Stimulated activated CD8-positive, alpha-beta memory T cell treated with anti-CD3 and anti-CD28 coated beads, Interleukin-7, amount 100 ng/mL, for 48 hours (primary cell): Measurements from ENCODE around the gene PIK3R1.
A peak's percentile ranks its signal among the peaks of the same experiment; 100 is the strongest.

Source experiments
- DNase-seq, 2 donors: peaks; one replicate each; pipeline ENCODE4 v3.0.0-alpha.2; 2020; ENCODE audit warnings: low read depth in 1 of 2; ENCODE audit errors: extremely low read depth in 1 of 2

Gene PIK3R1

DNA sequence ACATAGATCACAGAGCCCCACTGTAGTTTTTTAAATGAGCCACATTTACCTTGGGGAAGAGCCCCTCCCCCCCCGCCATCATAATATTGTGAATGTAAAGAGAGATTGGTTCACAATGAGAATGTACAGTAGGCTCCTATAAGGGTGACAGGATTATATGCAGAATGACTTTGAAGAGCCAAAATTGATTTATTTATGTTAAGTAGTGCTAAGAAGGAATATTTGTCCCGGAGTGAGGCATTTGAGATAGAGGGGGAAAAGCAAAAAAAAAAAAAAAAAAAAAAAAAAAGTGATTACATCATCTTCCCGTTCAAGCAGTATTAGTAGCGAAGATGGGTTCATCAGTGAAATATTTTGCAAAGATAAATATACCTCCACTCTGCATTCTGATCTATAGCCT lies 73.9 kb downstream of the PIK3R1 start:
- no peak for DNase-seq

DNA sequence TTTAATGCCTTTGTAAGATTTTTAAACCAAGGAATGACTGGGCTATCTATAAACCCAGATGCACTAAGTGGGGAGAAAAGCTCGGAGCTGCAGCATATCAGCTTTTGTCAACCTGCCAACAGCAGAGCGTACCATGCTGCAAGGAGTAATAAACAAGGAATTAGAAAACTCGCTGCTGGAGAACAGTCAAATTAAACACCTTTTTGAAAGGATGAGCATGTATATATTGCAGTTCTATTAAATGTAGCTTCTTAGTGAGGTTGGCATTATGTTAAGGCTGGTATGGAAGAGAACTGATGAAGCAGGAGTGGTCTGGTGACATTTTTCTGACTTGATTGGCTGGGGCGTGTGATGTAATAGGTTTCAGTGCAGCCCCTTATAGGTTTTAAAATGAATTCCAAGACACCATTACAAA lies 74.7 kb downstream of the PIK3R1 start:
- DNase-seq, result no peak

DNA sequence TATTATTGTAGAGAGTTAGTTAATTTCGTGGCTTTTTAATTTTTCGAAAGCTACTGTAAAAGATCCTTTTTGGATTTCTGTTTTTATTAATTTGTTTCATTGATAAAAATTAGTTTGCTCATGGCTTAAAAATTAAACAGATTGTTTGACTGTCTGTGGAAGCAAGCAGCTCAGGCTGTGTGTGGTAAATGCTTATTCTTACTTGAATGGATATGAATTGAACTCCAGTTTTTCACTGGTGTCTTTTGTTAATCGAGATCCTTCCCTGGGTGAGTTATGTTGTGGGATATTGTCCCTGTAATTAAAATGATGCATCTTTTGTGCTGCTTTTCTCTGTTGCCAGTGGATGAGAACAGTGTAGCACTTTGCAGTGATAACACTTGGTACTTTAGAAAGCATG lies 75.3 kb downstream of the PIK3R1 start:
- DNase-seq, result no peak

DNA sequence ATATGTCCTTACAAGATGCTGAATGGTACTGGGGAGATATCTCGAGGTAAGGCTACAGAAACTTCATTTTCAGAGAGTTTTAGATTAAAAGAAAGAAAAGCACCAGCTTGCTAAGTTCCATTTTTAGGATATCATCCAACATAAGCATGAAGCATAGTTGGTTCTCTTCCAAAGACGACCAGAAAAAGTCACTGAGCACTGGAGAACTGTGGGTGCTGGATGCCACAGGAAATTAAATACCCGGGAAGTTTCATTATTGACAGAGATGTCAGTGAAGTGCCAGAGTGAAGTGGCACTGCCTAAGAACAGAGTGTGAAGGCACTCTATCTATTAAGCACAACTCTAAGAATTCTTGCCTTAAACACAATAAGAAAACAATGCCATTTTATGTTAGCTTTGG lies 76.8 kb downstream of the PIK3R1 start:
- DNase-seq, result no peak

DNA sequence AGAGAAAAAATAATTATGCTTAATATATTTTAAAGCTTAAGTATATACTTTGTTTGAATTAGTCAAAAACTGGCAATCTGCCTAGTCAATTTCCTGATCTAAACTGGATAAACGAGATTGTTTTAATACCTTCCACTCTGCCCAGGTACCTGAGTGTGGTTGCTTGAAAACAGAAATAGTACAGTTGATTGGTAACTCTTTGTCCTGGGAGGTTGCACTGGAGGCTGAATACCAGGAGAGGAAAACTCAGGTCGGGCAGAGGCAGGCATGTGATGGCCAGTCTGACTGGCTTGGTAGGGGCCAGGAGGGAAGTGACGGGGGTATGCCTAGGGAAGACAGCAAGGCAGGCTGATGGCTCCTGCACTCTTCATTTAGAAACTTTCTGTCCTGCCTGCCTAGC lies 80.2 kb downstream of the PIK3R1 start:
- DNase-seq, result no peak

DNA sequence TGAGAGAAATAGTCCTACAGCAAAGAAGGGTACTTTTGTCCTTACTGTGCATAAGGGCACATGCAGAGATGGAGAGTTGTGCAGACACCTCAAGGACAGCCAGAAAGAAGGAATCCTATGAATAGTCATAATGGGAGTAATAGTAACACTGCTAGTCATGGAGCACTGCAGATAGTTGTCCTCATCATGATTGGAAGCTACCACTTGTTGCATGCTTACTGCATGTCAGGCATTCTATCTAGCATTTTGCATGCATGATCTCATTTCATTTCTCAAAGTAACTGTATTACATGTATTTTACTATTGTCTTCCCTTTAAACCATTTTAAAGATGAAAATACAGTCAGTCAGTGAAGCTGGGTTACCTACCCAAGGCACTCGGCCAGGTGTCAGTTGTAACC lies 81.3 kb downstream of the PIK3R1 start:
- no peak for DNase-seq

DNA sequence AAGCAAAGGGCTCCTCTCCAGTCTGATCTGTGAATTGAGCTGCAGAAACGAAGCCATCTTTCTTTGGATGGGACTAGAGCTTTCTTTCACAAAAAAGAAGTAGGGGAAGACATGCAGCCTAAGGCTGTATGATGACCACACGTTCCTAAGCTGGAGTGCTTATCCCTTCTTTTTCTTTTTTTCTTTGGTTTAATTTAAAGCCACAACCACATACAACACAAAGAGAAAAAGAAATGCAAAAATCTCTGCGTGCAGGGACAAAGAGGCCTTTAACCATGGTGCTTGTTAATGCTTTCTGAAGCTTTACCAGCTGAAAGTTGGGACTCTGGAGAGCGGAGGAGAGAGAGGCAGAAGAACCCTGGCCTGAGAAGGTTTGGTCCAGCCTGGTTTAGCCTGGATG lies 82.1 kb downstream of the PIK3R1 start:
- DNase-seq, result no peak

DNA sequence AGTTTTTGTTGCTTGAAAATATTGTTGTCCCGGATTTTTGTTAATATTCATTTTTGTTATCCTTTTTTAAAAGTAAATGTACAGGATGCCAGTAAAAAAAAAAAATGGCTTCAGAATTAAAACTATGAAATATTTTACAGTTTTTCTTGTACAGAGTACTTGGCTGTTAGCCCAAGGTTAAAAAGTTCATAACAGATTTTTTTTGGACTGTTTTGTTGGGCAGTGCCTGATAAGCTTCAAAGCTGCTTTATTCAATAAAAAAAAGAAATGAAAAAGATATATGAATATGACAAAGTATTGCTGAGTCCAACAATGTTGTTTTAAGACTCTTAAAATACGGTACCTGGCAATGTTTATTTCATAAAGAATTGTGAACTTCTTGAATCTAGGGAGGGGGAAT lies 82.9 kb downstream of the PIK3R1 start:
- no peak for DNase-seq

DNA sequence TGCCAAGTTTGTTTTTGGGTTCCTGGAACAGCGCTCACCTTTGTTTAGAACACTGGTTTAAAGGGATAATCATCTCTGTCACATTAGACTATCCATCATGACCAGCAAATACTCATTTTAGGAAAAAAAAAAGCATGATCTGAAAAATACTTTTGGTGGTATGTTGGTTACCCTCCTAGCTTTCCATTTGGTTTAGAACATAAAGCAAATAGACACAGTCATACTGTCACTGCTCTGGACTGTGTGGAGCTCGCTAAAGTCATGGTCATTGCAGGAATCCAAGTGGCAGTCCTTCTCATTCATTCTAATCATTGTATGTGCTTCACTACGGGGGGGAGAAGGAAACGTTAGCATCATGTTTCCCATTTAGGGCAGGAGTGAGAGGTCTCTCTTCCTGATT lies 83.5 kb downstream of the PIK3R1 start:
- no peak for DNase-seq

DNA sequence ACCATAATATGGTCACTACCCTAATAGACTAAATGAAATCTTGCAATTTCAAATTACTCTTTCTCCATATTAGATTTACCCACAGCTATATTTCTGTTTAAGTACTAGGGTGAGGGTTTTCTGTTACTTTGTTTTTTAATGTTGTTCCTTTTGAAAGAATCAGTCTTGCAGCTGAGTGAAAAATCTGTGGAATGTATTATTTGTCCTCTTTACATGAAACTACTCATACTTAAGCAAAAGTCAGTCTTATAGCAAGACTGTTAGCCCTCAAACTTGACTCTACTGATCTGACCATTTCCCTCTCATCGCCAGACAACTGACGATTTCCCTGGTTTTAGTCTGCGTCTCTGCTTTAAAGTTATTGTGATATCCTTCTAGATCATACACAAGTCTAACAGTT lies 84.0 kb downstream of the PIK3R1 start:
- DNase-seq, result no peak

DNA sequence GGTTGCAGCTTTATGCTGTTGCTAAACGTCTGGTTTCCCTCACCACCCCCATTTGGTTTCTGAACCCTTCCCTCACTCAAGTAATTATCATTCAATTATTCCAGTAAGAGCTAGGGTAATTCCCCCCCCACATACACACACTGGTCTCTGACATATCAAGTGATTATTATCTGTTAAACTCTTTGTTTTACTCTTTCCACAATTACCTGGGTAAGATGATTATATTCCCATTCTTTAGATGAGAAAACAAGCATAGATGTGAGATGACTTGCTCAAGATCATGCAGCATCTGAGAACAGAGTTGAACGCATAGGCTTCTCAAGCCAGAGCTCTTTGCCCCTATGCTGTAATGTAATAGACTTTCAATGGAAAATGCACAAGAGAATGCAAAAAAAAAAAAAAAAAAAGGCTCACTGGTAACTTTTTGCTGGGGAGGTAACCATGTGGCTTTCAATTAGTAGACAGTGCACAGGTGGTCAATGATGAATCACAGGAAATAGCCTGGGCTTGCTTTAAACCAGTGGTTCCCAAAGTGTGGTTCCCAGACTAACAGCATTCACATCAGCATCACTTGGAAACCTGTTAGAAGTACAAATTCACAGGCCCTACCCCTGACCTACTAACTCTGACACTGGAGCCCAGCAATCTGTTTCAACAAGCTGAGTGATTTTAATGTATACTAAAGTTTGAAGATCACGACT lies 87.6 kb downstream of the PIK3R1 start:
- DNase-seq, result no peak

DNA sequence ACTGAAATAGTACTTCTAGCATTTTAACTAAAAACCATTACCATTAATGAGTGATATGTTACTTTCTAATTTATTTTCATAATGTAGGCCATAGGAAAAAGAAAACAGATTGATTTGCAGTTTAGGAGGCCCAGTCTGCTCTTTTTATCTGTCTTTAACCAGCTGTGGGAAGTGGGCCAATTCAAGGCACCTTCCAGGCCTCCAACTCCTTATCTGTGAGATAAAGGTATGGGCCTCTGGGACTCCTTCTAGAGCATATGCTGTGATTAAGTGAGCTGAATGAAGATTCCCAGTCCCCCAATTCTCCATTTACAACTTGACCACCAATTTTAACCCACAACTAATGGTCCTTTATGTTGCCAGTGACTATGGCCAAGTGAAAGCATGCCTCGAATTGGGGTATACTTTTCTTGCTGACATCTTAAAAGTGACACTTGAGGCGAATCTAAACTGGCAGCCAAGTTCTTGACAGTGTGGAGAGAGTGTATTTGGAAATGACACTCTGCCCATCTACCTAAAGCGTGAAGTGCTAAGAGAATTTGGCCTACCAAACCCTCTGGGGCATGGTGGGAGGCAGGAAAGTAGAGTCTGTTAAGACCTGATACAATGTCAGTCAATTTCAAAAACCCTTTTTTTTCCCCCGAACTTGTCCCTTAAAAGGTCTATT lies 88.3 kb downstream of the PIK3R1 start:
- no peak for DNase-seq

DNA sequence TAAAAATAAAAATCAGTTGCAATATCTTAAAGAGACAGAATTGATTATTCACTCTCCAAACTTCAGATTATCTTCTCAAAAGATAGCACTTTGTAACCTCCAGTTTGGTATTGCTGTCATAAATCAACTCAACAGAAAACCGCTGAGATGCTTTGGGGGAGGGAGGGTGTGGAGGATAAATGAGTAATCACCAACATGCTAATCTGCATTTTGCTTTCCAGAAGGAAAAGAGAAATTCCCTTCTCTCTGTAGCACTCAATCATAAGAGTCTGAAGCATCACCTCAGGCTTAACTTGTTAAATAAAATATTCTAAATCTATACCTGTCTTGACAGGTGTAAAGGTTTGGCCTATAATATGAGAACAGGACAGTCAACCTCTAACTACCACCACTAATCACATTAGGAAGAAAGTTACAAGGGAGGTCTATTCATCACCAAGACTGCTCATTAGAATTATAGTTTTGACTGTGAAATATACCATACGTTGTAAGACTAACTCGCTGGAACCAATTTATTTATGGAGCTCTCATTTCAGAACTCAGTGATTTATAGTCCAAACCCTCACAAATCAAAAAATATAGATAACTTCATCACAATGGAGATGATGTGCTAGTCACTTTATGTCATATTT lies 89.0 kb downstream of the PIK3R1 start:
- DNase-seq, result no peak

DNA sequence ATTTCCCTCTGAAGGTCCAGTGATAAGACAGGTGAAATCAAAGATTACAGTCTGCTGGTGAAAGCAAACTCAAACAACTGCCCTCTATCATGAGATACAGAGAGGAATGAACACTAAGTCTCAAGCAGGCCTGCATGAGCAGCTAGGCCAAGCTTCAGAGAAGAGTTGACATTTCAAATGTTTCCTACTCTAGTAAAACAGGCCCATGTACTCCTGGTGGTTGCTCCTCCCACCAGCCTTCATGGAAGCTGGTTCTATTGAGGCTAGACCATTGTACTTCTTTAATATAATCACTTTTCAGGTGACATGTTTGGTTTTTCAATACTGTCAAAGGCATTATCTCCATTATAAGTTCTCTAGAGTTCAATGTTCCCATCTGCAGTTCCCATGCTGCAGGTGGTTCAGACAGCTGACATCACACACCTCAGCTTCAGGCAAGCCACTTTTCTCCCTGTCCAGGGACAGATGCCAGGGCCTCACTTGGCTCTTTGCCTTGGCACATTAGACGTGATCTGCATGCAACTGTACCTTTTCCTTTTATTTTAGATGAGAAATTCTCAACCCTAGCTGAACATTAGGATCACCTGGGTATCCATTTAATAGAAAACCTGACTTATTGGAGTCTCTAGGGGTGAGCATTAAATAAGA lies 89.8 kb downstream of the PIK3R1 start:
- no peak for DNase-seq

DNA sequence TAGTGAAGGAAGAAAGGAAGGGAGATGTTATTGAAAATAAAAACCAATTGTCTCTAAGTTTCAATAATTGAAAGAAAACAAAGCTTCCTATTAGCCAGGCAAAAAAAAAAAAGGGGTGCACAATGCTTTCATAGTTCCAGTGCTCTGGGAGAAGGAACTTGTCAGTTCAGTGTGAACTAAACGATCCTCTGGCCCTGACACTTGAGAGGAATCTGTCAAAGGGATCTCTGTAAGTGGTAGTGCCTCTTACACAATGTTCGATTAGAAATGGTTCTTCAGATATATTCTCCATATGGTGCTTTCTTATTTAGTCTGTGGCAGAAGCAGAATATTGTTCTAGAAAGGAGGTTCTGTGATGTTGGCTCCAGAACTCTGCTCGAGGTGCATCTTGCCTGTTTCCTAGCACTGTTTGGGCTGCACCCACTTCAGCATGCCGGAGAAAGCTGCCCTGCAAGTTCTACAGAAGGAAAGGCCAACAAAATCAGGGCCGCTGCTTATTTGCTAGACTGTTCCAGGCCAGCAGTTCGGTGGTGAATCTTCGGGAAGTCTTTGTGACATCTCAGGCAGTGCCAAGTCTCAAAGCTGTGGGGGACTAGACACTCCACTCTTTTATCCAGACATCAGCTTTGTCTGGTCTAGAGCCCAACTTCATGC lies 90.9 kb downstream of the PIK3R1 start:
- DNase-seq, result no peak

DNA sequence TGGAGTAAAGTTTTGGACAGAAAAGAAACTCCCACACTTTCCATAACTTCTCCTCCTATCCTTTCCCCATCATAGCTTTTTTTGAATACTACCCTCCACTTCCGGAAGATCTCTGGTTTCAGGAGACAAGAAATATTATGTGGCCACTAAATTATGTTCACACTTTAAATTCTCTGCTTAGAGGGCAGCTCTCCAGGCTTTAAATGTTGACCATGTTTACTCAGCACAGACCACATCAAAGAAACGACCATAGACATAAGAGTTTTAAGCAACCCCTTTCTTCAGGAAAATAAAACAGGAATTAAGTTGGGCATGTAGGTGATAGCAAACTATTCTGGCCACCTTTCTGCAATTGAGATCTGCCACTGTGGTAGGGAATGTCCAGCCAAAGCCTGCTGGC lies 97.8 kb downstream of the PIK3R1 start:
- no peak for DNase-seq

DNA sequence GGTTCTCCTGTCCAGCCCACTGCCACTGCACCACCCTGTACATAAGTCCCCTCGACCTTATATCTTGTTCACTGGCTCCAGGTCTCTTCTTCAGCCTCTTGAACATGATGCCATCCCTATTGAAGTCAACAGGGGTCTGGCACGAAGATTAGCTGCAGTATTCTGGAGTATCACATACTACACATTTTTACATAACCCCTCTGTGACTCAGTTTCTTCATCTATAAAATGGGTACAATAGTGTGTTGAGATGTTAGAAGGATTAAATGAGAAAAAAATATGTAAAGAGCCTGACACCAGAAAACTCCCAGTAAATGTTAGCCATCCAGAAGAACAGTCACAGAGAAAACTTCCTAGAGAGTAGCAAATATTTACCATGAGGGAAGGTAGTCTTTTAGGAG lies 98.9 kb downstream of the PIK3R1 start:
- DNase-seq, result no peak

DNA sequence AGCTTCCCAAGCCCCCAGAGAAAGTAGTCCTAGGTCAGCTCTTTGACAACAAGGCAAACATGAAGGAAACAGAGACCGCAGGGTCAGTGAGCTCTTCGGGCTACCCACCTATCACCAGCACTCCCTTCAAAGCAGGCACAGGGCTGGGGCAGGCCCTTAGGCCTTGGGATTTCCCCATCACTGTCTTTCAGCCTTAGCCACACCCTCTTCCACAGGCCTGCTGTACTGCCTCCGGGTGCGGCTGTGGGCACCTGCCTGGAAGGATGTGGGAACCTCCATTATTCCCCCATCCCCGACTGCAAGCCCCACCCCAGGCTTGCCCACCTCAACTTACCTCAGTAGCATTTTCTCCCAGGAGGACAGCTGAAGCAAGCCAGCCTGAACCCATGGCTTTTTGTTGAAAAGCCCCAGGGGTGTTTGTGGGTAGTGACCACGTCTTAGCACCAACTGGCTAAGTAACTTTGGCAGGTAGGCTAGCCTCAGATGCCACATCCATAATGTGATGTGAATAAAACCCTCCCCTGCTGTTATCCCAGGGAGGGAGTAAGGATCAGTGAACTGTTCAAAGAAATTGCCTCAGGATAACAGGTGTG lies 100.2 kb downstream of the PIK3R1 start:
- DNase-seq, result peak in 1 of 2 donors; percentile 23

DNA sequence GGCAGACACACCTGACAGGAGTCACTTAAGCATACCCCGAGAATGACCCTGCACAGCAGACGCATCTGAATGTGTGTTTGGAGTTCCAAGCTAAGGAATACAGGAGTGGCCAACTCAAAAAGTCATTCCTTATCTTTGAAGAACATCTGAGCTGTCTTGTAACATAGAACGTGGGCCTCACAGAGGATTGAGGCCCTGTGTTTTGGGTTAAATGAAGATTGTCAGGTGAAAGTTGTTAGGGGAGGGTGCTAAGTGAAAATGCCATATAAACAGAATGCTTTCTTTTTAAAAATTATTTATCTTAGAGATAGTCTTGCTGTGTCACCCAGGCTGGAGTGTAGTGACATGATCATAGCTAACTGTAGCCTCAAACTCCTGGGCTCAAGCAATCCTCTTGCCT lies 100.9 kb downstream of the PIK3R1 start:
- DNase-seq, result no peak

DNA sequence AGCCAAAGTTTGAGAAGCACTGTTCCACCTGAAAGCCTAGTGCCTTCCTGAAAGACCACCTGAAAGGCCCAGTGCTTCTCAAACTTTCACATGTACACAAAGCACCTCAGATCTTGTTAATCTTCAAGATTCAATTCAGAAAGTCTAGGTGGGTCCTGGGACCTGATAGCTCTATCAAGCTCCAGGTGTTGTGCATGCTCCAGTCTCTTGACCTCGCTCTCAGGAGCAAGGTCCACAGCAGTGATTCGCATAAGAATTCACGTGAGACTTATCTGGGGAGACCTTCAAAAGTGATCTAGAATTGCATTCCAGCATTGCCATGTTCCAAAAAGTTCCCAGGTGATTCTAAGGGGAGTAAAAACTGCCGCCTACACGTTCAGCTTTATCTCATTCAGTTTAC lies 102.1 kb downstream of the PIK3R1 start:
- DNase-seq, result no peak
